Smooth muscle cell of bladder (primary cell): Measurements from ENCODE around the gene HSPA1B. TPM values are rescaled to one million over a fixed set of nuclear protein-coding genes. Genes with fewer than 3 reads are reported as not detected.

Source experiments
- total RNA-seq: library from RNA; depleted of rRNA; stranded (reverse); fragments of >200 nt; gene quantifications from 2 replicates; pipeline ENCODE4 v1.2.3, GENCODE V29; 2014

Gene HSPA1B
- 113 and 131 TPM in 2 replicates for total RNA-seq

DNA sequence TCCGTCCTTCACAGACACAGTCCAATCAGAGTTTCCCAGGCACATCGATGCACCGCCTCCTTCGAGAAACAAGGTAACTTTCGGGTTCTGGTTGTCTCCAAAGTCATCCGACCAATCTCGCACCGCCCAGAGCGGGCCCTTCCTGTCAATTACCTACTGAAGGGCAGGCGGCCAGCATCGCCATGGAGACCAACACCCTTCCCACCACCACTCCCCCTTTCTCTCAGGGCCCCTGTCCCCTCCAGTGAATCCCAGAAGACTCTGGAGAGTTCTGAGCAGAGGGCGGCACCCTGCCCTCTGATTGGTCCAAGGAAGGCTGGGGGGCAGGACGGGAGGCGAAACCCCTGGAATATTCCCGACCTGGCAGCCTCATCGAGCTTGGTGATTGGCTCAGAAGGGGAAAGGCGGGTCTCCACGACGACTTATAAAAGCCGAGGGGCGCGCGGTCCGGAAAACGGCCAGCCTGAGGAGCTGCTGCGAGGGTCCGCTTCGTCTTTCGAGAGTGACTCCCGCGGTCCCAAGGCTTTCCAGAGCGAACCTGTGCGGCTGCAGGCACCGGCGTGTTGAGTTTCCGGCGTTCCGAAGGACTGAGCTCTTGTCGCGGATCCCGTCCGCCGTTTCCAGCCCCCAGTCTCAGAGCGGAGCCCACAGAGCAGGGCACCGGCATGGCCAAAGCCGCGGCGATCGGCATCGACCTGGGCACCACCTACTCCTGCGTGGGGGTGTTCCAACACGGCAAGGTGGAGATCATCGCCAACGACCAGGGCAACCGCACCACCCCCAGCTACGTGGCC lies at the start of gene HSPA1B:
HSPA1B (plus strand) TSS at position 453 of the 794 bp plus-strand sequence; CDS start at position 666, 213 bp downstream.

DNA sequence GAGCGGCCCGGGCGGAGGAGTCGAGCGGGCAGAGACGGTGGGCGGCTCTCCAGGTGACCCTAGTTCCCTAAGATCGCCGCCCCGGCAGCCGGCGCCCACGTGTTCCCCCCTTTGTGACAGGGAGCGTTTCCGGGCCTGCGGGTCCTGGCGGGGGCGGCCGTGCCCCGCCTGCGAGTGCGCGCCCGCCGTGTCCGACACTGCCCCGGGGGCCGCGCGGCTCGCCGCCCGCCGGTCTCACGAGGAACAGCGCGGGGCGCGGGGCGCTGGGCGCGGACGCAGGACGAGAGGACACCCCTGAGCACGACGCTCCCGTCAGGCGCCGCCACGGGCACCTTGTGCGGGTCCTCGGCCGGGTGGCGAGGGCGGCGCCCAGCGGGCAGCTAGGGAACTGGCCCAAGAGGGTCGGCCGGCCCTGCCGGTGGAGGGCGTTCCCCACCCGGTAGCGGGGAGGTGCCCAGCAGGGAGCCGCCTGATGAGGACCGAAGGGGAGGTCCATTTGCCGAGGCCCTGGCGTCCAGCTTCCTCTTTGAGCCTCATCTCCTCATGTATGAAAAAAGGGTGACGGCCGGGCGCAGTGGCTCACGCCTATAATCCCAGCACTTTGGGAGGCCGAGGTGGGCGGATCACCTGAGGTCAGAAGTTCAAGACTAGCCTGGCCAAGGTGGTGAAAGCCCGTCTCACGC lies 31.8 kb upstream of the HSPA1B start, which contains the start of gene VARS1:
VARS1 (minus strand) TSS at position 137 of the 683 bp plus-strand sequence. CDS start 535 bp downstream, outside the sequence.

DNA sequence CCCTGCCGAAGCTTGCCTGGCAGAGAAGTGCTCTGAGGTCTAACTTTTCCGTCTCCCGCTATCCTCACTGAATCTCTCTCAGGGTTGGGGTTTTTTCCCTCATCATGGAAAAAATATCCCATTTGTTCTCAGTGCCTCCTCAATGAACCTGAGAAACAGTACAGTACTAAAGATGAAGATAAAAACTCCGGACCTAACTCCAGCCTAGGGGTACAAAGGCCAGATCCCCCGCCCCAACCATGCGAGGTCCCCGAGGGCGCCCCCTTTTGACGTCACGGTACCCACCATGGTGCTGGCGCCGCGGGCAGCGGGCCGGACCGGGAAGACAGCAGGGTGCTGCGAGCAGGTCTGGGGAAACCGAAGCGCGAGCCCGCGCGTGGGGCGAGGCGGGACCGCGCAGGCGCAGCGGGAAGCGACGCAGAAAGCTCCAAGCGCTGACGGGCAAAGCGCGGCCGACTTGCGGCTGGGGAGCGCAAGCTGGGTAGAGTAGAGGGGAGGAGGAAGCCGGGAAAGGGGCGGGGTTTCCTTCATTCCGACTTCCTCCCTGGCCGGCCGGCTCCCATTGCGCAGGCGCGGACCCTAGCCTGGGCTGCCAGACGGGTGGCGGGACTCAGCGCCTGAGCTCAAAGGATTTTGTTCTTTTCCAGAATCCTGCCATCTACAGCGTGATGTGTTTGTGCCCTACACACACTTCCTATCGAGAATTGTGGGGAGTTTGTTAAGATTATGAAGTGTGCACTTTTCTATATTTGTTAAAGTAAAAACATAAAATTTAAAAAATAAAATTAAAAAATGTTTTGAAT lies 20.9 kb upstream of the HSPA1B start, which contains the start of gene LSM2:
LSM2 (minus strand) TSS at position 497 of the 803 bp plus-strand sequence; CDS start at position 288, 209 bp downstream.

DNA sequence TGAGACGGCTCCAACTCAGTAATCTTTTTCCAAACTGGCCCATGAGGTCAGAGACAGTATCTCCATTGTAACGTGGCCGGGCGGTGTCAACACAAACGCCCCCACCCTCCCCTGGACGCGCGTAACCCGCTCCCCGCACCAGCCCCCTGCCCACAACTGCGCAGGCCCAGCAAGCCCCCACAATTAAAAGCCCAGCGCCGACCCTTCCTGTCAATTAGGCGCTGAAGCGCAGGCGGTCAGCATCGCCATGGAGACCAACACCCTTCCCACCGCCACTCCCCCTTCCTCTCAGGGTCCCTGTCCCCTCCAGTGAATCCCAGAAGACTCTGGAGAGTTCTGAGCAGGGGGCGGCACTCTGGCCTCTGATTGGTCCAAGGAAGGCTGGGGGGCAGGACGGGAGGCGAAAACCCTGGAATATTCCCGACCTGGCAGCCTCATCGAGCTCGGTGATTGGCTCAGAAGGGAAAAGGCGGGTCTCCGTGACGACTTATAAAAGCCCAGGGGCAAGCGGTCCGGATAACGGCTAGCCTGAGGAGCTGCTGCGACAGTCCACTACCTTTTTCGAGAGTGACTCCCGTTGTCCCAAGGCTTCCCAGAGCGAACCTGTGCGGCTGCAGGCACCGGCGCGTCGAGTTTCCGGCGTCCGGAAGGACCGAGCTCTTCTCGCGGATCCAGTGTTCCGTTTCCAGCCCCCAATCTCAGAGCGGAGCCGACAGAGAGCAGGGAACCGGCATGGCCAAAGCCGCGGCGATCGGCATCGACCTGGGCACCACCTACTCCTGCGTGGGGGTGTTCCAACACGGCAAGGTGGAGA lies 12.3 kb upstream of the HSPA1B start, which contains the start of the genes HSPA1A and HSPA1L:
HSPA1A (plus strand) TSS at position 519 of the 814 bp plus-strand sequence; CDS start at position 733, 214 bp downstream.
HSPA1L (minus strand) TSS at position 259 of the 814 bp plus-strand sequence. CDS start 3,311 bp downstream, outside the sequence.

DNA sequence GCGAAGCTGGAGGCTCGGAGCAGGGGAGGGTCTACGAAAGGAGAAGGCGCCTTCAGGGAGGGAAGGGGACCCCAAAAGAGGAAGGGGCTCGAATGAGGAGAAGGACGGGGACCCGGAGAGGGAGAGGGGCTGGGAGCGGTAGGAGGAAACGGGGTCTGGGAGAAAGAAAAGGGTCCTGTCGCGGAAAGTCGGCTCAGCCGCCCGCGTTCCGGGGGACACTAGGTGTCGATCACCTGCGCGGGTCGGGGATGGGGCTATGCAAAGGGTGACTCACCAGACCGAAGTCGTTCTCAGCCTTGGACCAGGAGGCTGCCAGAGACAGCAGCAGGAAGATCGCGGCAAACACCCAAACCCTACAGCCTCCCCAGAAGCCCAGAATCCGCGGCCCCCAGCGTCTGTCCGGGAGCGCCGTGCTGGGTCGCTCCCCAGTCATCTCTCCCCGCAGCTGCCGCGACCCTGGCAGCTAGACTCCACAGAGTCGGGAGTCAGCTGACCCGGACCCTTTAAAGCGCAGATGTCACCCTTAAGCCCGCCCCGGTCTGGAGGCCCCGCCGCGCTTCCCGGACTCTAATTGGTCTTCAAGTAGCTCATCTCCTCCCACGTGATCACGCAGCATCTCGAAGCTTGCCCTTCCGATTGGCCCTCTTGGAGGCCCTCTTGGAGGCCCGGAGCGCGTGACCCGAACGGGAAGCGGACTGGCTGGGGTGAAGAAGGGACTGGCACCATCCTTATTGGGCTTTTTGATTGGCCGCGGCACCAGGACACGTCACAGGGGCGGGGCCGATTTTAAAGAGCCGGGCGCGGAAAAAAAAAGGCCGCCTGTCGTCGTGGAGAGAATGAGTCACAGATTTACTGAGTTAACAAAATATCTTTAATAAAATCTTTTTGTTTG lies 35.1 kb downstream of the HSPA1B start, which contains the start of gene NEU1:
NEU1 (minus strand) TSS at position 478 of the 892 bp plus-strand sequence; CDS start at position 433, 45 bp downstream.

GRCh38 chr6:31878726-31879125 lies 51.2 kb downstream of the HSPA1B start, which contains the start of gene SLC44A4:
TSS of gene SLC44A4 (minus strand) at chr6:31878997. CDS start at chr6:31878980, 17 bp downstream.

Other genes starting within 250 kb of the HSPA1B start
- gene LTB, start 245.3 kb upstream of the HSPA1B start, total RNA-seq, result not detected in 2 replicates
- not detected in 2 replicates for gene LST1, start 241.5 kb upstream of the HSPA1B start, total RNA-seq
- not detected in 2 replicates for gene NCR3, start 234.7 kb upstream of the HSPA1B start, total RNA-seq
- not detected in 2 replicates for gene AIF1, start 212.5 kb upstream of the HSPA1B start, total RNA-seq
- 18.6 and 21.4 TPM in 2 replicates for gene PRRC2A, start 207.0 kb upstream of the HSPA1B start, total RNA-seq
- gene BAG6, start 175.1 kb upstream of the HSPA1B start, total RNA-seq, result 64.6 and 88.0 TPM in 2 replicates
- 1.3 and 2.8 TPM in 2 replicates for gene APOM, start 171.8 kb upstream of the HSPA1B start, total RNA-seq
- 17.9 and 23.8 TPM in 2 replicates for gene C6orf47, start 167.0 kb upstream of the HSPA1B start, total RNA-seq
- 13.4 and 14.3 TPM in 2 replicates for gene GPANK1, start 162.7 kb upstream of the HSPA1B start, total RNA-seq
- gene CSNK2B, start 161.7 kb upstream of the HSPA1B start, total RNA-seq, result 97.7 and 99.1 TPM in 2 replicates
- 2.1 and 2.6 TPM in 2 replicates for gene LY6G5B, start 157.8 kb upstream of the HSPA1B start, total RNA-seq
- 0.09 and 0.43 TPM in 2 replicates for gene LY6G5C, start 146.7 kb upstream of the HSPA1B start, total RNA-seq
- 65.4 and 70.2 TPM in 2 replicates for gene ABHD16A, start 124.4 kb upstream of the HSPA1B start, total RNA-seq
- gene LY6G6F, start 120.9 kb upstream of the HSPA1B start, total RNA-seq, result not detected in 2 replicates
- gene LY6G6D, start 112.4 kb upstream of the HSPA1B start, total RNA-seq, result not detected in 2 replicates
- not detected in 2 replicates for gene LY6G6C, start 106.0 kb upstream of the HSPA1B start, total RNA-seq
- gene MPIG6B, start 104.4 kb upstream of the HSPA1B start, total RNA-seq, result not detected in 2 replicates
- gene DDAH2, start 98.4 kb upstream of the HSPA1B start, total RNA-seq, result 74.1 and 102 TPM in 2 replicates
- gene CLIC1, start 91.2 kb upstream of the HSPA1B start, total RNA-seq, result 529 and 547 TPM in 2 replicates
- 3.2 and 3.3 TPM in 2 replicates for gene MSH5, start 87.7 kb upstream of the HSPA1B start, total RNA-seq
- 0.28 TPM in 2 replicates for gene SAPCD1, start 65.1 kb upstream of the HSPA1B start, total RNA-seq
- 0.14 and 0.28 TPM in 2 replicates for gene VWA7, start 50.4 kb upstream of the HSPA1B start, total RNA-seq
- 36.0 and 38.7 TPM in 2 replicates for gene VARS1, start 32.0 kb upstream of the HSPA1B start, total RNA-seq
- 22.3 and 27.3 TPM in 2 replicates for gene LSM2, start 20.8 kb upstream of the HSPA1B start, total RNA-seq
- 1.7 and 1.9 TPM in 2 replicates for gene HSPA1L, start 12.5 kb upstream of the HSPA1B start, total RNA-seq
- gene HSPA1A, start 12.2 kb upstream of the HSPA1B start, total RNA-seq, result 63.6 and 87.8 TPM in 2 replicates
- 88.7 and 119 TPM in 2 replicates for gene NEU1, start 35.1 kb downstream of the HSPA1B start, total RNA-seq
- not detected in 2 replicates for gene SLC44A4, start 51.3 kb downstream of the HSPA1B start, total RNA-seq
- 48.6 and 68.9 TPM in 2 replicates for gene EHMT2, start 70.0 kb downstream of the HSPA1B start, total RNA-seq
- gene ZBTB12, start 74.3 kb downstream of the HSPA1B start, total RNA-seq, result 3.8 and 7.2 TPM in 2 replicates
- gene C2, start 100.0 kb downstream of the HSPA1B start, total RNA-seq, result 5.4 and 8.4 TPM in 2 replicates
- 46.1 and 61.2 TPM in 2 replicates for gene CFB, start 118.4 kb downstream of the HSPA1B start, total RNA-seq
- 87.3 and 111 TPM in 2 replicates for gene NELFE, start 131.2 kb downstream of the HSPA1B start, total RNA-seq
- 54.3 and 84.7 TPM in 2 replicates for gene SKIC2, start 131.4 kb downstream of the HSPA1B start, total RNA-seq
- 11.4 and 12.5 TPM in 2 replicates for gene DXO, start 144.4 kb downstream of the HSPA1B start, total RNA-seq
- 7.3 and 11.3 TPM in 2 replicates for gene C4A, start 154.3 kb downstream of the HSPA1B start, total RNA-seq
- gene C4B, start 187.1 kb downstream of the HSPA1B start, total RNA-seq, result 5.5 and 9.3 TPM in 2 replicates
- gene CYP21A2, start 210.7 kb downstream of the HSPA1B start, total RNA-seq, result not detected in 2 replicates